ENCODE data around the gene NTN1. TPM values are rescaled to one million over a fixed set of nuclear protein-coding genes. Genes with fewer than 3 reads are reported as not detected.

The NTN1 gene
- polyA plus RNA-seq, 1 experiment, result 0.06 TPM

- no peak for TF ChIP-seq CTCF (IDR thresholded peaks at IDR 0.05; ENCODE audit: insufficient read depth, low read depth, low read length)
- ChIA-PET CTCF (interaction anchor here (1.2 to 1.6 kb wide), 2 partner anchors 8 to 12 kb away, joined by 3 read pairs; no protein-coding TSS in a partner anchor), POLR2A (no interaction called here)
- DNase-seq (ENCODE audit: low read depth), result no peak
- Histone ChIP-seq H3K4me3 (ENCODE audit: low read depth, low read length) (no peak overlapping the region), H3K27me3 (ENCODE audit: control insufficient read depth, insufficient read depth, low read length) (no peaks in the 10 kb centered on the region), H3K36me3 (ENCODE audit: control insufficient read depth, insufficient read depth, low read length) (no peaks in the 10 kb centered on the region)
Observed at GRCh38 chr17:9218064-9218635, 196.8 kb downstream of the NTN1 start.

- CTCF ChIA-PET, result interaction anchor here (0.7 to 1.0 kb wide), 2 partner anchors 13 to 48 kb away, joined by 3 to 4 read pairs; no protein-coding TSS in a partner anchor
- TF ChIP-seq CTCF (IDR thresholded peaks at IDR 0.05; ENCODE audit: insufficient read depth, low read depth, low read length), result no peak
- H3K36me3 ChIP-seq (ENCODE audit: control insufficient read depth, insufficient read depth, low read length), result no peaks in the 10 kb centered on the region
- POLR2A ChIA-PET, result no interaction called here
- H3K27me3 ChIP-seq (ENCODE audit: control insufficient read depth, insufficient read depth, low read length), result no peaks in the 10 kb centered on the region
- H3K4me3 ChIP-seq (ENCODE audit: low read depth, low read length), result no peak overlapping the region
- DNase-seq (ENCODE audit: low read depth), result no peak
Observed at GRCh38 chr17:9218911-9219310, 197.6 kb downstream of the NTN1 start.

- TF ChIP-seq CTCF (IDR thresholded peaks at IDR 0.05; ENCODE audit: insufficient read depth, low read depth, low read length), result no peak
- H3K4me3 ChIP-seq (ENCODE audit: low read depth, low read length), result no peak overlapping the region
- no peaks in the 10 kb centered on the region for H3K27me3 ChIP-seq (ENCODE audit: control insufficient read depth, insufficient read depth, low read length)
- CTCF ChIA-PET, result interaction anchor here (1.0 to 1.1 kb wide), 2 partner anchors 9 to 14 kb away, joined by 3 read pairs; no protein-coding TSS in a partner anchor
- H3K36me3 ChIP-seq (ENCODE audit: control insufficient read depth, insufficient read depth, low read length), result no peaks in the 10 kb centered on the region
- POLR2A ChIA-PET, result no interaction called here
- no peak for DNase-seq (ENCODE audit: low read depth)
Observed at GRCh38 chr17:9219631-9220397, 198.5 kb downstream of the NTN1 start.

GRCh38 chr17:9220398-9221146 lies 199.3 kb downstream of the NTN1 start:
- H3K4me3 ChIP-seq (ENCODE audit: low read depth, low read length), result no peak overlapping the region
- ChIA-PET POLR2A (no interaction called here), CTCF (interaction anchor here (1.1 kb wide), 2 partner anchors 8 to 228 kb away, joined by 3 read pairs; no protein-coding TSS in a partner anchor)

More at GRCh38 chr17:9220398-9221146, 199.3 kb downstream of the NTN1 start:
- DNase-seq (ENCODE audit: low read depth), result no peak
- no peak for TF ChIP-seq CTCF (IDR thresholded peaks at IDR 0.05; ENCODE audit: insufficient read depth, low read depth, low read length)
- Histone ChIP-seq H3K36me3 (ENCODE audit: control insufficient read depth, insufficient read depth, low read length) (no peaks in the 10 kb centered on the region), H3K27me3 (ENCODE audit: control insufficient read depth, insufficient read depth, low read length) (no peaks in the 10 kb centered on the region)

Measured in BJ (cell line).